HCT116 (cell line): ENCODE data around the gene ZNF536. TPM values are rescaled to one million over a fixed set of nuclear protein-coding genes. Genes with fewer than 3 reads are reported as not detected.

Source experiments
- ATAC-seq: fragments of 200-7000 bp; cut with Tn5 transposase; 2 replicates; pipeline ENCODE4 v1.9.1; 2020; ENCODE audit warnings: mild to moderate bottlenecking, moderate library complexity
- BruUV-seq: library from RNA; stranded (reverse); fragments of 400-500 nt; replicated peaks from 2 replicates; lab custom pipeline; 2021; lab: Mats Ljungman, UMichigan
- CTCF ChIA-PET: fragments of 300-600 bp; sonication (Branson Sonifier 250); formaldehyde crosslinking; loops from one replicate; lab custom pipeline; 2021; ENCODE audit warnings: antibody characterized with exemption; lab: Charles Lee
- POLR2A ChIA-PET: fragments of 300-600, 350-600 bp; sonication (Branson Sonifier 250); formaldehyde crosslinking; loops from one replicate; lab custom pipeline; 2021; ENCODE audit warnings: antibody characterized with exemption; lab: Charles Lee
- RAD21 ChIA-PET, 2 experiments: fragments of 300-600 bp; sonication (Branson Sonifier 250); formaldehyde crosslinking; loops; one replicate each; lab custom pipeline; 2023; ENCODE audit warnings: low total read pairs in 2 of 2; ENCODE audit not compliant: uncharacterized antibody in 2 of 2, unreplicated experiment in 2 of 2, low non-redundant PET in 1 of 2; lab: Charles Lee
- DNase-seq: peaks from one replicate; pipeline ENCODE4 v3.0.0-alpha.2; 2010; ENCODE audit warnings: low read depth, low spot score
- H2AFZ ChIP-seq: fragments of 200-600 bp; shearing (Covaris generic), sonication (generic); 2 replicates; pipeline ENCODE4 v1.6.1; 2017; ENCODE audit warnings: low read depth, mixed run types, mixed read lengths, antibody characterized with exemption, low read length; ENCODE audit not compliant: poor library complexity, severe bottlenecking
- H3K27ac ChIP-seq: 2 replicates; pipeline ENCODE4 v1.5.1; 2012; ENCODE audit warnings: low read depth, low read length
- H3K27me3 ChIP-seq: fragments of 200-600 bp; sonication (generic); 2 replicates; pipeline ENCODE4 v1.6.1; 2016; ENCODE audit warnings: mixed run types, low read length, mixed read lengths; ENCODE audit not compliant: insufficient read depth
- H3K36me3 ChIP-seq, 2 experiments: fragments of 200-500 bp in 1 of 2; fragments of 200-600 bp in 1 of 2; sonication (Bioruptor generic) in 1 of 2; sonication (generic) in 1 of 2; 2 replicates each; pipeline versions ENCODE4 v1.5.1 to v1.6.1; 2014 to 2016; ENCODE audit warnings: low read length in 2 of 2, inconsistent platforms in 1 of 2, mixed read lengths in 1 of 2, mixed run types in 1 of 2; ENCODE audit not compliant: insufficient read depth in 2 of 2, control insufficient read depth in 1 of 2
- H3K4me1 ChIP-seq, 2 experiments: fragments of 200-600 bp in 1 of 2; sonication (generic) in 1 of 2; 2 replicates each; pipeline versions ENCODE4 v1.5.1 to v1.6.1; 2012 to 2017; ENCODE audit warnings: low read length in 2 of 2, inconsistent platforms in 1 of 2, mild to moderate bottlenecking in 1 of 2, mixed read lengths in 1 of 2, mixed run types in 1 of 2, moderate library complexity in 1 of 2; ENCODE audit not compliant: insufficient read depth in 2 of 2, control insufficient read depth in 1 of 2
- H3K4me2 ChIP-seq: fragments of 200-600 bp; sonication (generic); 2 replicates; pipeline ENCODE4 v1.6.1; 2017; ENCODE audit warnings: mixed run types, low read length, mixed read lengths
- H3K4me3 ChIP-seq, 2 experiments: fragments of 200-600 bp in 1 of 2; sonication (generic) in 1 of 2; replicated peaks in 1 of 2; 2 replicates each; pipeline ENCODE4 v1.5.1; 2011 to 2016; ENCODE audit warnings: low read length in 2 of 2, control low read depth in 1 of 2, low read depth in 1 of 2, mild to moderate bottlenecking in 1 of 2, mixed read lengths in 1 of 2, mixed run types in 1 of 2
- H3K79me2 ChIP-seq: fragments of 200-600 bp; sonication (generic); 2 replicates; pipeline ENCODE4 v1.6.1; 2017; ENCODE audit warnings: mild to moderate bottlenecking, mixed run types, low read length, moderate library complexity, mixed read lengths; ENCODE audit not compliant: insufficient read depth
- H3K9ac ChIP-seq: fragments of 200-600 bp; sonication (generic); 2 replicates; pipeline ENCODE4 v1.6.1; 2016; ENCODE audit warnings: low read length, mixed read lengths
- H3K9me2 ChIP-seq: fragments of 200-600 bp; sonication (generic), shearing (Covaris generic); 2 replicates; pipeline ENCODE4 v1.6.1; 2017; ENCODE audit warnings: mixed run types, mild to moderate bottlenecking, moderate library complexity; ENCODE audit not compliant: insufficient read depth
- H3K9me3 ChIP-seq, 2 experiments: fragments of 200-500 bp in 1 of 2; fragments of 200-600 bp in 1 of 2; sonication (Bioruptor generic) in 1 of 2; sonication (generic) in 1 of 2; 2 replicates each; pipeline ENCODE4 v1.6.1; 2014 to 2017; ENCODE audit warnings: low read length in 2 of 2, mixed read lengths in 2 of 2, inconsistent platforms in 1 of 2, low read depth in 1 of 2, mild to moderate bottlenecking in 1 of 2, mixed run types in 1 of 2, moderate library complexity in 1 of 2; ENCODE audit not compliant: control insufficient read depth in 1 of 2, insufficient read depth in 1 of 2
- H4K20me1 ChIP-seq: fragments of 200-600 bp; sonication (generic), shearing (Covaris generic); 2 replicates; pipeline ENCODE4 v1.6.1; 2017; ENCODE audit warnings: mixed run types, mild to moderate bottlenecking, moderate library complexity; ENCODE audit not compliant: insufficient read depth
- CBX3 ChIP-seq: IDR thresholded peaks from 2 replicates; pipeline ENCODE4 v1.6.1; 2012; ENCODE audit warnings: low read depth
- CEBPB ChIP-seq: IDR thresholded peaks from 2 replicates; pipeline ENCODE4 v1.6.1; 2012; ENCODE audit warnings: low read depth
- EGR1 ChIP-seq: IDR thresholded peaks from 2 replicates; pipeline ENCODE4 v1.6.1; 2012; ENCODE audit warnings: low read depth
- ELF1 ChIP-seq: IDR thresholded peaks from 2 replicates; pipeline ENCODE4 v1.6.1; 2012; ENCODE audit warnings: low read depth, borderline replicate concordance
- EZH2 ChIP-seq: fragments of 200-600 bp; sonication (generic); IDR thresholded peaks from 2 replicates; pipeline ENCODE4 v1.6.1; 2017; ENCODE audit warnings: antibody characterized with exemption, mixed run types
- FOSL1 ChIP-seq: IDR thresholded peaks from 2 replicates; pipeline ENCODE4 v1.6.1; 2012; ENCODE audit warnings: low read depth
- JUND ChIP-seq: IDR thresholded peaks from 2 replicates; pipeline ENCODE4 v1.6.1; 2012
- POLR2A ChIP-seq: IDR thresholded peaks from 2 replicates; pipeline ENCODE4 v1.7.0; 2011; ENCODE audit warnings: borderline replicate concordance; ENCODE audit not compliant: insufficient read depth, insufficient read length; ENCODE audit errors: extremely low read depth
- POLR2AphosphoS5 ChIP-seq: IDR thresholded peaks from 2 replicates; pipeline ENCODE4 v1.6.1; 2011; ENCODE audit warnings: mild to moderate bottlenecking, low read depth, low read length, moderate library complexity
- SIN3A ChIP-seq: IDR thresholded peaks from 2 replicates; pipeline ENCODE4 v1.6.1; 2012; ENCODE audit warnings: low read depth
- SP1 ChIP-seq: IDR thresholded peaks from 2 replicates; pipeline ENCODE4 v1.6.1; 2012; ENCODE audit warnings: low read depth
- SRF ChIP-seq: IDR thresholded peaks from 2 replicates; pipeline ENCODE4 v1.6.1; 2012; ENCODE audit warnings: low read depth
- TCF7L2 ChIP-seq: IDR thresholded peaks from 2 replicates; pipeline ENCODE4 v1.7.0; 2011; ENCODE audit warnings: borderline replicate concordance, inconsistent platforms; ENCODE audit not compliant: insufficient read depth, insufficient read length; ENCODE audit errors: extremely low read depth
- YY1 ChIP-seq: IDR thresholded peaks from 2 replicates; pipeline ENCODE4 v1.6.1; 2011; ENCODE audit warnings: low read length, low read depth, moderate library complexity, mild to moderate bottlenecking; ENCODE audit not compliant: insufficient replicate concordance; ENCODE audit errors: extremely low read depth
- ZFX ChIP-seq: fragments of 450-650 bp; IDR thresholded peaks from 2 replicates; pipeline ENCODE4 v1.6.1; 2017
- intact Hi-C: fragments of 100-400 bp; cut with micrococcal nuclease; formaldehyde crosslinking; loops from 2 replicates; pipeline ENCODE4 v1.10.0; 2022
- total RNA-seq: library from RNA; stranded (reverse); gene quantifications from one replicate; pipeline ENCODE4 v1.2.1, GENCODE V29; 2021; ENCODE audit not compliant: unreplicated experiment
- TF ChIP-seq, protein P1 (sequence below): IDR thresholded peaks from 2 replicates; pipeline ENCODE4 v1.6.1; 2012
- TF ChIP-seq, protein P2 (sequence below): IDR thresholded peaks from 2 replicates; pipeline ENCODE4 v1.6.1; 2011; ENCODE audit warnings: mild to moderate bottlenecking, low read length, moderate library complexity; ENCODE audit not compliant: insufficient replicate concordance; ENCODE audit errors: extremely low read depth
- TF ChIP-seq, protein P3 (sequence below): IDR thresholded peaks from 2 replicates; pipeline ENCODE4 v1.6.1; 2012
- TF ChIP-seq, protein P4 (sequence below): IDR thresholded peaks from 2 replicates; pipeline ENCODE4 v1.6.1; 2012; ENCODE audit warnings: low read depth
- TF ChIP-seq, protein P5 (sequence below), 3 experiments: fragments of 200-600 bp in 1 of 3; sonication (generic) in 1 of 3; IDR thresholded peaks in 2 of 3; conservative IDR thresholded peaks in 1 of 3; 2 replicates each; pipeline ENCODE4 v1.5.1; 2012 to 2017; ENCODE audit warnings: low read depth in 2 of 3, low read length in 2 of 3, antibody characterized with exemption in 1 of 3, borderline replicate concordance in 1 of 3, control low read depth in 1 of 3, mild to moderate bottlenecking in 1 of 3, mixed read lengths in 1 of 3, mixed run types in 1 of 3, moderate library complexity in 1 of 3; ENCODE audit not compliant: insufficient read depth in 1 of 3

Gene ZNF536
- total RNA-seq, 1 experiment from 2014 or later, result not detected

DNA sequence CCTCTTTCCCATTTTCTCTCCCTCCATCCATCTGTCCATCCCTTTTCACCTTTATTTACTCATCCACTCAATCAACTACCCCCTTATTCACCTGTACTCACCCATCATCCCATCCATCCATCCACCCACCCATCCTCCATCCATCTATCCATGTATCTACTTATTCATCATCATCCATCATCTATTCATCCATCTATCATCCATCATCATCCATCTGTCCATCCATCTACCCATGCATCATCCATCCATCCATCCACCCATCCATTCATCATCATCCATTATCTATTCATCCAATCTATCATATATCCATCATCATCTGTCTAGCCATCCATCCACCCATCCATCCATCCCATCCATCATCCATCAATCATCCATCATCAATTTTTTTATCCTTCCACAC is 48.3 kb upstream of the ZNF536 start:
- no peak overlapping the region for H2AFZ ChIP-seq
- POLR2A ChIA-PET, result no interaction called here
- H3K9me3 ChIP-seq, result no peaks in the 10 kb centered on the region
- RAD21 ChIA-PET, result no interaction called here
- no peak for DNase-seq
- BruUV-seq, result no TSS peak
- H3K36me3 ChIP-seq, result no peaks in the 10 kb centered on the region
- TF ChIP-seq ELF1 (no peak), FOSL1 (no peak), SIN3A (no peak), EGR1 (no peak), EZH2 (no peak), JUND (no peak), POLR2A (no peak), TCF7L2 (no peak), YY1 (no peak), ZFX (no peak), CEBPB (no peak), SRF (no peak), CBX3 (no peak), POLR2AphosphoS5 (no peak), SP1 (no peak)
- TF ChIP-seq, protein P1, sequence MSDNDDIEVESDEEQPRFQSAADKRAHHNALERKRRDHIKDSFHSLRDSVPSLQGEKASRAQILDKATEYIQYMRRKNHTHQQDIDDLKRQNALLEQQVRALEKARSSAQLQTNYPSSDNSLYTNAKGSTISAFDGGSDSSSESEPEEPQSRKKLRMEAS, result no peak
- TF ChIP-seq, protein P2, sequence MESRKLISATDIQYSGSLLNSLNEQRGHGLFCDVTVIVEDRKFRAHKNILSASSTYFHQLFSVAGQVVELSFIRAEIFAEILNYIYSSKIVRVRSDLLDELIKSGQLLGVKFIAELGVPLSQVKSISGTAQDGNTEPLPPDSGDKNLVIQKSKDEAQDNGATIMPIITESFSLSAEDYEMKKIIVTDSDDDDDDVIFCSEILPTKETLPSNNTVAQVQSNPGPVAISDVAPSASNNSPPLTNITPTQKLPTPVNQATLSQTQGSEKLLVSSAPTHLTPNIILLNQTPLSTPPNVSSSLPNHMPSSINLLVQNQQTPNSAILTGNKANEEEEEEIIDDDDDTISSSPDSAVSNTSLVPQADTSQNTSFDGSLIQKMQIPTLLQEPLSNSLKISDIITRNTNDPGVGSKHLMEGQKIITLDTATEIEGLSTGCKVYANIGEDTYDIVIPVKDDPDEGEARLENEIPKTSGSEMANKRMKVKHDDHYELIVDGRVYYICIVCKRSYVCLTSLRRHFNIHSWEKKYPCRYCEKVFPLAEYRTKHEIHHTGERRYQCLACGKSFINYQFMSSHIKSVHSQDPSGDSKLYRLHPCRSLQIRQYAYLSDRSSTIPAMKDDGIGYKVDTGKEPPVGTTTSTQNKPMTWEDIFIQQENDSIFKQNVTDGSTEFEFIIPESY, result no peak
- TF ChIP-seq, protein P3, sequence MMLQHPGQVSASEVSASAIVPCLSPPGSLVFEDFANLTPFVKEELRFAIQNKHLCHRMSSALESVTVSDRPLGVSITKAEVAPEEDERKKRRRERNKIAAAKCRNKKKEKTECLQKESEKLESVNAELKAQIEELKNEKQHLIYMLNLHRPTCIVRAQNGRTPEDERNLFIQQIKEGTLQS, result no peak
- TF ChIP-seq, protein P4, sequence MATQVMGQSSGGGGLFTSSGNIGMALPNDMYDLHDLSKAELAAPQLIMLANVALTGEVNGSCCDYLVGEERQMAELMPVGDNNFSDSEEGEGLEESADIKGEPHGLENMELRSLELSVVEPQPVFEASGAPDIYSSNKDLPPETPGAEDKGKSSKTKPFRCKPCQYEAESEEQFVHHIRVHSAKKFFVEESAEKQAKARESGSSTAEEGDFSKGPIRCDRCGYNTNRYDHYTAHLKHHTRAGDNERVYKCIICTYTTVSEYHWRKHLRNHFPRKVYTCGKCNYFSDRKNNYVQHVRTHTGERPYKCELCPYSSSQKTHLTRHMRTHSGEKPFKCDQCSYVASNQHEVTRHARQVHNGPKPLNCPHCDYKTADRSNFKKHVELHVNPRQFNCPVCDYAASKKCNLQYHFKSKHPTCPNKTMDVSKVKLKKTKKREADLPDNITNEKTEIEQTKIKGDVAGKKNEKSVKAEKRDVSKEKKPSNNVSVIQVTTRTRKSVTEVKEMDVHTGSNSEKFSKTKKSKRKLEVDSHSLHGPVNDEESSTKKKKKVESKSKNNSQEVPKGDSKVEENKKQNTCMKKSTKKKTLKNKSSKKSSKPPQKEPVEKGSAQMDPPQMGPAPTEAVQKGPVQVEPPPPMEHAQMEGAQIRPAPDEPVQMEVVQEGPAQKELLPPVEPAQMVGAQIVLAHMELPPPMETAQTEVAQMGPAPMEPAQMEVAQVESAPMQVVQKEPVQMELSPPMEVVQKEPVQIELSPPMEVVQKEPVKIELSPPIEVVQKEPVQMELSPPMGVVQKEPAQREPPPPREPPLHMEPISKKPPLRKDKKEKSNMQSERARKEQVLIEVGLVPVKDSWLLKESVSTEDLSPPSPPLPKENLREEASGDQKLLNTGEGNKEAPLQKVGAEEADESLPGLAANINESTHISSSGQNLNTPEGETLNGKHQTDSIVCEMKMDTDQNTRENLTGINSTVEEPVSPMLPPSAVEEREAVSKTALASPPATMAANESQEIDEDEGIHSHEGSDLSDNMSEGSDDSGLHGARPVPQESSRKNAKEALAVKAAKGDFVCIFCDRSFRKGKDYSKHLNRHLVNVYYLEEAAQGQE, result no peak
- TF ChIP-seq, protein P5, sequence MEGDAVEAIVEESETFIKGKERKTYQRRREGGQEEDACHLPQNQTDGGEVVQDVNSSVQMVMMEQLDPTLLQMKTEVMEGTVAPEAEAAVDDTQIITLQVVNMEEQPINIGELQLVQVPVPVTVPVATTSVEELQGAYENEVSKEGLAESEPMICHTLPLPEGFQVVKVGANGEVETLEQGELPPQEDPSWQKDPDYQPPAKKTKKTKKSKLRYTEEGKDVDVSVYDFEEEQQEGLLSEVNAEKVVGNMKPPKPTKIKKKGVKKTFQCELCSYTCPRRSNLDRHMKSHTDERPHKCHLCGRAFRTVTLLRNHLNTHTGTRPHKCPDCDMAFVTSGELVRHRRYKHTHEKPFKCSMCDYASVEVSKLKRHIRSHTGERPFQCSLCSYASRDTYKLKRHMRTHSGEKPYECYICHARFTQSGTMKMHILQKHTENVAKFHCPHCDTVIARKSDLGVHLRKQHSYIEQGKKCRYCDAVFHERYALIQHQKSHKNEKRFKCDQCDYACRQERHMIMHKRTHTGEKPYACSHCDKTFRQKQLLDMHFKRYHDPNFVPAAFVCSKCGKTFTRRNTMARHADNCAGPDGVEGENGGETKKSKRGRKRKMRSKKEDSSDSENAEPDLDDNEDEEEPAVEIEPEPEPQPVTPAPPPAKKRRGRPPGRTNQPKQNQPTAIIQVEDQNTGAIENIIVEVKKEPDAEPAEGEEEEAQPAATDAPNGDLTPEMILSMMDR (IDR thresholded peaks at IDR 0.05 in 2 of 3, conservative IDR thresholded peaks at IDR 0.05 in 1 of 3; ENCODE audit: borderline replicate concordance in 1 of 3, insufficient read depth in 1 of 3, low read depth in 2 of 3, low read length in 2 of 3), result no peak
- H4K20me1 ChIP-seq, result no peaks in the 10 kb centered on the region
- no peaks in the 10 kb centered on the region for H3K4me1 ChIP-seq
- H3K4me3 ChIP-seq, result no peak overlapping the region
- intact Hi-C loops, result no loop called here
- CTCF ChIA-PET, result no interaction called here
- no peak for ATAC-seq
- no peaks in the 10 kb centered on the region for H3K79me2 ChIP-seq
- no peaks in the 10 kb centered on the region for H3K9me2 ChIP-seq
- peaks cover 11% of the 10 kb centered on the region for H3K27me3 ChIP-seq
- H3K27ac ChIP-seq, result no peak overlapping the region
- no peak overlapping the region for H3K9ac ChIP-seq
- no peak overlapping the region for H3K4me2 ChIP-seq
